A204.1 (cell line): ENCODE data around the gene SYDE1.

Experiments used
- FAIRE-seq: peaks from 2 replicates; lab custom pipeline; 2012; peaks lifted over from hg19 to GRCh38; lab: Jason Lieb, UNC

Gene SYDE1

DNA sequence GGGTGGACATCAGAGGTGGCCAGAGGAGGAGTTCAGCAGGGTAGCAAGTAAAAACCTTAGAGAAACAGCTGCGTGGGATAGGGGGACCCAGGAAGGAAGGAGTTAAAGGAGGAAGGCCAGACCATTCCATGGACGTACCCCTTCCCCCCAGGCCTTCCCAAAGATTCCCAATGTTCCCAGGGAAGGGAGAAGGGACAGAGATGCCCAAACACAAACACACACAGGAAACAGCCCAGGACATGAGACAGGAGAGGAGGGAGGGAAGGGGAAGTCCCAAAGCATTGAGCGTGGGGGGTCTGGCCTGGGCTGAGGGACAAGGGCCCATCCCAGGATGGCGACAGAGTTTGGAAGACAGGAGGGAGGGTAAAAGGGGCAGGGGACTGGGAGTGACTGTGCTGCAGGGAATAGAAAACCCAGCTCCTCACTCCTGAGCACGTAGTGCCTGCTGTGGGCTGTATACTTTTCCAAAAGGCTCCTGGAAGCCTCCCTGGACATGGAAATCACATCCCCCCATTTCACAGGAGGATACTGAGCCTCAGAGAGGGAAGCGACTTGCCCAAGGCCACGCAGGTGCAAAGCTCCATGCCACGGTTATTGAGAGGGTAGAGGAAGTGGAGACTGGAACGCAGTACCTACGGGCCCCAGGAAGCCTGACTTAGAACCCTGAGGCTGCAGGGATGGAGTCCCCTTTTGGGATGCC, 1.1 kb downstream of the SYDE1 start:
- no peak for FAIRE-seq

DNA sequence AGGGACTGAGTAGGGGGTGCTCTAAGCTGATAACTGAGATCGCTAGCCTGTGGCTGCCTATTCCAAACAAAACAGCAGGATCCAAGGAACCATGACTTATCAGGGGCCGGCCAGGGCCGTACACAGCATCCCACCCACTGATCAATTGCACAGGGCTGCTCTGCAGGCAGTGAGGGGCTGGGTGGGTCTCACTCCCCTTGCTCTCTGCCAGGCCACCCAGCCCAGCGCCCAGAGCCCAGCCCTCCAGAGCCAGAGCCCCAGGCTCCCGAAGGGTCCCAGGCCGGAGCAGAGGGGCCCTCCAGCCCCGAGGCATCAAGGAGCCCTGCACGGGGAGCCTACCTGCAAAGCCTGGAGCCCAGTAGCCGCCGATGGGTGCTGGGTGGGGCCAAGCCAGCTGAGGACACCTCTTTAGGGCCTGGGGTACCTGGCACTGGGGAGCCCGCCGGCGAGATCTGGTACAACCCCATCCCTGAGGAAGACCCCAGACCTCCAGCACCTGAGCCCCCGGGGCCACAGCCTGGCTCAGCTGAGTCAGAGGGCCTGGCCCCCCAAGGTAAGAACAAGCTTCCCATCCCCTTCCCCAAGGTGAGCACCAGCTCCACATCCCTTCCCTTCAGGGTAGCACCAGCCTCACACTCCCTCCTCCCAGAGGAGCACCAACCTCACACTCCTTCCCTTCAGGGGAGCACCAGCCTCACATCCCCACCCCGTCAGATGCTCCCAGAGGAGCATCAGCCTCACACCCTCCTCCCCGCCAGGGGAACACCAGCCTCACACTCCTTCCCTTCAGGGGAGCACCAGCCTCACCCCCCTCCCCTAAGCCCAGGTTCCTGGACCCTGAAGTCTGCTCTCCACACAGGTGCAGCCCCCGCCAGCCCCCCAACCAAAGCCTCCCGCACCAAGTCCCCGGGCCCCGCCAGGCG, 1.9 kb downstream of the SYDE1 start:
- FAIRE-seq = no peak

DNA sequence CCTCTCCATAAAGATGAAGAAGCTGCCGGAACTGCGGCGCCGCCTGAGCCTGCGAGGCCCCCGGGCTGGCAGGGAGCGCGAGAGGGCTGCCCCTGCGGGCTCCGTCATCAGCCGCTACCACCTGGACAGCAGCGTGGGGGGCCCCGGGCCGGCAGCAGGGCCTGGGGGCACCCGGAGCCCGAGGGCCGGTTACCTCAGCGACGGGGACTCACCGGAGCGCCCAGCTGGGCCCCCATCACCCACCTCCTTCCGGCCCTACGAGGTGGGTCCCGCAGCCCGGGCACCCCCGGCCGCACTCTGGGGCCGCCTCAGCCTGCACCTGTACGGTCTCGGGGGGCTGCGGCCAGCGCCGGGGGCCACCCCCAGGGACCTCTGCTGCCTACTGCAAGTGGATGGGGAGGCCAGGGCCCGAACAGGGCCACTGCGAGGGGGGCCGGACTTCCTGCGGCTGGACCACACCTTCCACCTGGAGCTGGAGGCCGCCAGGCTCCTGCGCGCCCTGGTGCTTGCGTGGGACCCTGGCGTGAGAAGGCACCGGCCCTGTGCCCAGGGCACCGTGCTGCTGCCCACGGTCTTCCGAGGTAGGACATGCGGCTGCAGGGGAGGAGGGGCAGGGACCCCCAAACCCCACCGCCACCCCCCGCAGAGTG, 2.7 kb downstream of the SYDE1 start:
- FAIRE-seq = no peak

DNA sequence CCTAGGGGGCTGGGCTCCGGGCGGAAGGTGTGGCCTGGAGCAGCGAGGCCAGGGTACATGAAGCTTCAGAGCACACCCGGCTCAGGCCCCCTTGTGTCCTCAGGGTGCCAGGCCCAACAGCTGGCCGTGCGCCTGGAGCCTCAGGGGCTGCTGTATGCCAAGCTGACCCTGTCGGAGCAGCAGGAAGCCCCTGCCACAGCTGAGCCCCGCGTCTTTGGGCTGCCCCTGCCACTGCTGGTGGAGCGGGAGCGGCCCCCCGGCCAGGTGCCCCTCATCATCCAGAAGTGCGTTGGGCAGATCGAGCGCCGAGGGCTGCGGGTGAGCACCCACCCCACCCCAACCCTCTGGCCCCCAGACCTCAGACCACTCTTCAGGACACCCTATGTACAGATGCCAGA, 3.2 kb downstream of the SYDE1 start:
- FAIRE-seq = no peak

DNA sequence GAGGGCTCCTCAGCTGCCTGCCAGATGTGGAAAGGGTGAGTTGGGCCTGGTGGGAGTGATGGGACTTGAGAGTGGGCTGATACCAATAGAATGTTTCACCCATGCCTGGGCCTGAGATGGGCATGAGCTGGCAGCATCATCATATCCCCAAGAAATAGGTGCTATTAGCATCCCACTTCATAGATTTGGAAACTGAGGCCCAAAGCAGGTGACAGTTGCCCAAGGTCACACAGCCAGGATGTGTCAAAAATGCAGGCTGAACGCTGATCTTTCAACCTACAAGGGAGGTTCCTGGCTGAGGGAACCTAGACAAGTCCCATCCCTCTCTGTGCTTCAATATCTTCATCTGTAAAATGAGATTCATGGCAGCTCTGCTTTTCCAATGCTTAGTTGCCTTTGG, 4.6 kb downstream of the SYDE1 start:
- FAIRE-seq = no peak

DNA sequence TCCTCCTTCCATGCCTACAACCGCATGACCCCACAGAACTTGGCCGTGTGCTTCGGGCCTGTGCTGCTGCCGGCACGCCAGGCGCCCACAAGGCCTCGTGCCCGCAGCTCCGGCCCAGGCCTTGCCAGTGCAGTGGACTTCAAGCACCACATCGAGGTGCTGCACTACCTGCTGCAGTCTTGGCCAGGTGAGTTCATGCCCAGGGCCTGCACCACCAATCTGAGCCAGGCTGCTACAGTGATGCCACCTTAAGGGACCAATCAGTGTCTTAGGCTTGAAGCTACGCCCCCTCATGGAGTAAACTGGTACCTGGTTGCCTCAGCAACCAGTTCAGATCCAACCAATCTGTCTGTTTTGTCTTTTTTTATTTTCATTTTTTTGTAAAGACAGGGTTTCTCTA, 5.2 kb downstream of the SYDE1 start:
- no peak for FAIRE-seq

DNA sequence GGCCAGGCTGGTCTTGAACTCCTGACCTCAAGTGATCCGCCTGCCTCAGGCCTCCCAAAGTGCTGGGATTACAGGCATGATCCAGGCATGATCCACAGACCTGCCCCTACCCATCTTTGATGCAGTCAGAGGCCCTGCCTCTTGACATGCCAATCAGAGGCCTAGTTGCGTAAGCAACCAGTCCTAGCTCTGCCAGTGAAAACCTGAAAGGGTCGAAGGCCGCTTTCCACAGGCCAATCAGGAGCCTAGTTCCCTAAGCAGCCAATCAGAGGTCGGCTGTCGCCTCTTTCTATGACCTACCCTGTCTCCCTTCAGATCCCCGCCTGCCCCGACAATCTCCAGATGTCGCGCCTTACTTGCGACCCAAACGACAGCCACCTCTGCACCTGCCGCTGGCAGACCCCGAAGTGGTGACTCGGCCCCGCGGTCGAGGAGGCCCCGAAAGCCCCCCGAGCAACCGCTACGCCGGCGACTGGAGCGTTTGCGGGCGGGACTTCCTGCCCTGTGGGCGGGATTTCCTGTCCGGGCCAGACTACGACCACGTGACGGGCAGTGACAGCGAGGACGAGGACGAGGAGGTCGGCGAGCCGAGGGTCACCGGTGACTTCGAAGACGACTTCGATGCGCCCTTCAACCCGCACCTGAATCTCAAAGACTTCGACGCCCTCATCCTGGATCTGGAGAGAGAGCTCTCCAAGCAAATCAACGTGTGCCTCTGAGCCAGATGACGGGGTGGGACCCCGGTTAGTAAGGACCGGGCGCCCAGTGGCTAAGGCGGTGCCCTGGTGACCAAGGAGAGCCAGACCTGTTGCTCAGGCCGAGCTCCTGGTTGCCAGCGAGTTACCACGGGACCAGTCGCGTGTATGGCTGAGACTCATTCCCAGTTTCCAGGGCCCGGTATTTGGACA, 6.3 kb downstream of the SYDE1 start:
- FAIRE-seq = no peak

DNA sequence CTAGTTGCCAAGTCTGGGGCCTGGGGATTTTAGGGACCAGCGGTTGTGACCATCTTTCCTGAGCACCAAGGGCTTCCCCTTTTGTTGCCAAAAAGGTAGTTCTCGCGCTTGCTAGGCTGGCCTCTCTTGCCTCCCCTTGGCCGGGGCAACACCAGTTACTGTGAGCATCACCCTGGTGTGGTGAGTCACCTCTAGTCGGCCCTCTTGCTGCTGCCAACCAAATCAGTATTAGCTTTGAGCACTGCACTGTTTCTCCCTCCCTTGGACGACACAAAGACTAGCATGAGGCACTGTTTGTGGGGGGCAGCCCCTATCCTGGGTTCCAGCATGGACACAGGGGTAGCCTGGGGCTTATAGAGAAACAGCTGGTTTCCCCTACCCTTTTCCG, 6.9 kb downstream of the SYDE1 start:
- FAIRE-seq = no peak

DNA sequence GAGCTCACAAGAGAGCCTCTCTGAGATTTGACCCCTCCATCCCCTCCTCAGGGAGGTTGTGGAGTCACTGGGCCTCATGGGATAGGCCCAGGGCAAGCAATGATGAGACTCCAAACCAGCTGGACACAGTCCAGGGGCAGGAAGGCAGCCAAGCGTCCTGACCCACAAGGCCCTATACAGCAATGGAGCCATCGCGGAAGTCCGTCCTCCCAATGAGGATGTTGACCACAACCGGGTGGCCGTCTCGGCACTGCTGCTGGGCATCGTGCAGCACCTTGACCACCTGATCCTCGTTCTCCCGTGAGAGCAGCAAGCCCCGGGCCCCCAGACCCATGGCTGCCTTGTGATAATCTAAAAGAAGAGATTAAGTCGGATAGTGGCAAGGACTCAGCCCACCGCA, 7.9 kb downstream of the SYDE1 start:
- no peak for FAIRE-seq

DNA sequence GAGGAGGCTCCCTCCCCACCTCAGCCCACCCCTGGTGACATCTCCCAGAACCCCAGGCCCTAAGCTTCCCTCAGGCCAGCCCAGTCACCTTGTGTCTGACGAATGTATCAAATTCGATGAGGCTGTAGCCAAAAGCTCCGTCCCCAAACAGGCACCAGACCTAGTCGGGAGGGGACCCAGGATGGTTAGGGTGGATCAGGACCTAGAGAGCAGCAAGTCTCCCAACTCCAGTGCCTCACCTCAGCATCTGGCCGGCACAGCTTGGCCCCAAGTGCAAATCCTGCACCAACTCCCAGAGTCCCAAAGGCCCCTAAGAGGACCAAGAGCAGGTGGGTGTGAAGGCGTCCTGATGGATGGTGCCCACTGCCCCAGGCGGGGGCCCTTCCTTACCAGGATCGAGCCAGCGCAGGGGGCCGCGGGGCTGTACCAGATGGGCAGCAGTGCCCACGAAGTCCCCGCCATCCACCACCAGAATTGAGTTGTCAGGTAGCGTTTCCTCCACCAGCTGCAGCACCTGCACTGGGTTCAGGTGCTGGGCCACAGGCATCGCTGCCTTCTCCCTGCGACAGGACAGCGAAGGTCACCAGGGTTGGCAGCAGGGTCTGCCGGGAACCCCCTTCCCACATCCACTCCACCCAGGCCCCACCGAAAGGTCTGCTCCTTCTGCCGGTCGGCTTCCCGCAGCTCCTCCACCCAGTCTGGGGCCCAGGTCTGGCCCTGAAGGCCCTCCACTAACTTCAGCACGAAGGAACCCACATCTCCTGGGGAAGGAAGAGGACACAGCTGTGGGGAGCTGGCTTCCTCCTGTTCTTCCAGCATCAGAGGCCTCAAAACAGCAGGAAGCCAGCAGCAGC, 8.8 kb downstream of the SYDE1 start:
- no peak for FAIRE-seq

DNA sequence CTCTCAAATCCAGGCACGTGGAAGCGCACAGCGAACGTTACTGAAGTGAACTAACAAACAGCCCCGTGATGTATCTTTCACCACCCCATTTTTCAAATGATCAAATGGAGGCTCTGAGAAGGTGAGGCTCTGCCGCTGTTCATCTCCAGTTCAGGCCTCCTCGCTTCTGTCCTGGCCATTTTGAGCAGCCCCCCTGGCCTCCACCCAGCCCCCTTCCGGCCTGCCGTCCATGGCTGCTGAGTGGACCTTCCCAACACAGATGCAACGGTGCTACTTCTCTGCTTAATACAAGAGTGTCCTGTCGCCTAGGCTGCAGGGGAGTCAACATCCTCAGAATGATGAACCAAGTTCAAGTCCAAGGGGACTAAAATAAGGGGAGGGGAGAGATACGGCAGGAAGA, 9.7 kb downstream of the SYDE1 start:
- FAIRE-seq = no peak

DNA sequence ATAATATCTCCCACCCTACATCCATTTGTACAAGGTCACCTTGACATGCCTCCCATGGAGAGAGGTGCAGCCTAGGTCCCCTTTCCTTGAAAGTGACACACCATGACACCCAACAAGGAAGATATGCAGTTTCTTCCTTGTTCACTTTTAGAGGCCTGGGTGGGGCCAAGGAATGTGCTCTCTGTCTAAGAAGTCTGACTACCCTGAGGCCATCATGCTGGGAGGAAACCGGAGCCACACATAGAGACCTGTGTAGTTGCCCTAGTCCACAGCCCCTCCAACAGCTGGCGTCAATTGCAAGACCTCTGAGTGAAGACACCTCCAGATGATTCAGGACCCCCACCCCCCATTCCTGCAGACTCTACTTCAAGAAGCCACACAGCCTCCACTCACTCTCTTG, 11.0 kb downstream of the SYDE1 start:
- no peak for FAIRE-seq

DNA sequence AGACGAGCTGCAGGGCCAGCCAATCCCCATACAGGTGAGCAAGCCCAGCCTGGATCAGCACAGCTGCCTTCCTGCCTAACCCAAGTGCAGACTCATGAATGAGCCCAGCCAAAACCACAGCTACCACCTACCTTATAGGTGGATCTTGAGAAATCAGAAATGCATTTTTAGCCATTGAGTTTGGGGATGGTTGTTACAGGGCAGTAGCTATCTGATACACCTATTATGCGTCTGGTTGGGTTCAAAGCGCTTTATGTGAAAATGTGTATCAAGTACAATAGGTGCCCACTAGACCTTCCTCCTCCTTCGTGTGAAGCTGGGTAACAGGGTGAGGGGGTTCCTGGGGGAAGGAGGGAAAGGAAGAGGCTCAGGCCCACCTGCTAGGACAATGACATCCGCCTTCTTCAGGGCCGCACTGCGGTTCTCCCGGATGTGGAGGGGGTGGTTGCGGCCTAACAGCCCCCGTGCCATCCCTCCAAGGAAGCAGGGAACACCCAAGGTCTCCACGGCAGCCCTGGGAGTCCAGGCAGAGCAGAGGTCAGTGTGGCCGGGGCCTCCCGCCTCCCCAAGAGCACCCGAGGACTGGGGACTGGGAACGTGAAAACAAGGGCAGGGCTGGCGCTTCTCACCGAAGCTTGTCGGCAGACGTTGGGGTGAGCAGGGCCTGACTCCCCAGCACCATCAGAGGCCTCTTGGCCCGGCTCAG, 11.7 kb downstream of the SYDE1 start:
- FAIRE-seq = no peak

DNA sequence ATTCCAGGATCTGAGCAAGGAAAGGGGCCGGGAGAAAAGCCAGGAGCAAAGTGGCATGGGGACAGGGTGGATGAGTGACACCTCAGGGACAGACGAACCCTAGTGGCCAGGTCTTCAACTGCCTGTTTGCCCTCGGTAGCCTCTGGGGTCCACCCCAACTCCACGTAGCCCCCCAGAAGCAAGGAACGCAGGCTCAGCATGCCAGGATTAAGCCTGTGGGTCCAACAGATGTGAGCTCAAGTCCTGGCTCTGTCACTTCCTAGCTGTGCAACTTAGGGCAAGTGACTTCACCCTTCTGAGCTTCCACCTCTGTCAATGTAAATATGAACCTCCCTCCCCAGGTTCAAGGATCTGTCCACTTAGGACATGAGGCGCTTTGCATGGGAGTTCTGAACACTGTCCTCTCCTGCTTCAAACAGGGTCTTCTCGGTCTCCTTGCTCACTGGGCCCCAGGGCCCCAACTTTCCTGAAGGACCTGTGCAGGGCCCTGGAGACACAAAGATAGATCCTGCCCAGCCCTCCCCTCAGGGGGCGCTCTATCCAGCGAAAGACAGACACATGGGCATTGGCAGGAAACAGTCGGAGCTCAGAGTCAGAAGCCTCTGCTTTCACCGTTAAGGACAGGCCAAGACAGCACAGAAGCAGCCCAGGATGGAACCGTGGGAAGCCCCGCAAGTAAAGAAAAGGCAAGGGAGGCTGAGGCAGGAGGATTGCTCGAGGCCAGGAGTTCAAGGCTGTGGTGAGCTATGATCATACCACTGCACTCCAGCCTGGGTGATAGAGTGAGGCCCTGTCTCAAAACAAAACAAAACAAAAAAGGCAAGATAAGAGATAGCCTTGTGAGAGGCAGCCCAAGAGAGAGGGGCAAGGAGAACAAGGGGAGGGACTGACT, 13.2 kb downstream of the SYDE1 start:
- FAIRE-seq = no peak

DNA sequence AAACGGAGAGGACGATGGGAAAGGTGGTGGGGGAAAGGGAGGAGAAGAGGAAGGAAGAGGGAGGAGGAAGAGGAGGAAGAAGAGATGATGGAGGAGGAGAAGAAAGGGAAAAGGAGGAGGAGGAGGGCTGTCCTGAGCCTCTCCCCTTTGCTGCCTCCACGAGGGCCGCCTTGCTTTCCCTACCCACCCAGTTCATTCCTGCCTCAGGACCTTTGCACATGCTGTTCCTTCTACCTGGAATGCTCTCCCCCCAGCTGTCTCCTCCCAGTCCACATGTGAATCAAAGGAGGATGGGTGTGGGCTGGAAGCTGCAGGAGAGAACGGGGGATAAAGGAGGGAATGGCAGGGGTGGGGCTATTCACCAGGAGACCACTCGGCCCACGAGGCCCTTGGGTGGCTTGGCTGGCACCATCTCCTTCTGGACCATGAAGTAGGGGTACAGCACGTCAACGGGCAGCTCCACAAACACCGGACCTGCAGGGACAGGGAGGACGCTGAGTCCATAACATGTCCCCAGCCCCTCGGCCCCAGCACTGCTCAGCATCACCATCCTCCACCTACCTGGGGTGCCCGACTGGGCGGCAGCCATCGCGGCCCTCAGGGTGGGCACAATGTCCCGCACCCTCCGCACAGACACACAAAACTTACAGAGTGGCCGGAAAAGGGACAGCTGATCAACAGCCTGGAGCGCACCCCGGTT, 15.3 kb downstream of the SYDE1 start:
- no peak for FAIRE-seq

DNA sequence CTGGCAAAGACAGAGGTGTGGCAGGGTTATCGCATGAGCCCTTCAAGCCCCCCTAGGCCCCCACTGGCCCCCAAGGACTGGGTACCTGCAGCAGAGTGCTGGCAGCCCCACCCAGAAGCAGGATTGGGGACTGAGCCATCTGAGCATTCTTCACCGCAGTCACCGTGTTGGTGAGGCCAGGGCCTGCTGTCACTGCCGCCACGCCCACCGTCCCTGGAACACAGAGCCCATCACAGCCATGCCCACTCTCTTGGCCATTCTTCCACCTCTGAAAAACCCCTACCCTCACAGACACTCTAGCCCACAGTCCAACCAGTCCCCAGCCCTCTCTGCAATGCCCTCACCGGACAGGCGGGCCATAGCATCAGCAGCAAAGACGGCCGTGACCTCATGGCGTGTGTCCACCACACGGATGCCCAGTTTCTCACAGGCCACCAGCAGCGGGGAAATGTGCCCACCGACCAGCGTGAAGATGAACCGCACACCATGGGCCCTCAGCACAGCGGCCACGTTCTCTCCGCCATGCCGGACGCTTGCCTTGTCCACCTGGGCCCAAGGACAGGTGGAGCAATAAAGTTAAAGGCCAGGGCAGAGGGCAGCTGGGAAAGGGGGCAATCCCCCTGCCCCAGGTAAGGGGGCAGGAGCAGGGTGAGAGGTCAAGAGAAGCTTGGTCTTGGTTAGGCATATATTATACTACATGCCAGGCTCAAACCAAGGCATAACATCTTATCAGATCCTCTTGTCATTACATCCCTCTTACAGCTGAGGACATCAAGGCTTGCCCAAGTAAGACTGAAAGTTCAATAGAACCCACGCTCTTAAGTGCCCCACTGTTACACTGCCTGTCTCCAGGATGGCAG, 16.1 kb downstream of the SYDE1 start:
- FAIRE-seq = no peak

DNA sequence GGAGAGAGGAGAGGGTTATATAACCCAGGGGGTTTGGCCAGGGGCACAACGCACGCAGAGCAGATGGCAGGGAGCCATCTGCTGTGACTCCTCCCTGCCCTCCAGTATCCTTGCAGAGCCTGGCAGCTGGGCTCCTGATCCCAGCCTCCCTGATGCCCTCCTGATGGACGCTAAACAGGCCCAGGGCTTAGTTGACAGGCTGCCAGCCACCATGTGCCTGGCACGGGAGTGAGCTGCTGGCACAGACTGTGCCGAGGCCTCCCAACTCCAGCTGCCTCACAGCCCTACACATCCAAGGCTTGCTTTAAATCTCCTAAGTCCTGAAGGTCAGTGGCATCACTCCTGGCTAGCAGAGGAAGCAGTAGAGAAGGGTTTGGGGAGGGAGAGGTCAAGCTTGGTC, 16.7 kb downstream of the SYDE1 start:
- no peak for FAIRE-seq
